C4-2B (cell line): ENCODE data around the gene NOX5.

Experiments
- CTCF ChIP-seq: fragments of 450-650 bp; conservative IDR thresholded peaks from 2 replicates; pipeline ENCODE4 v1.5.1; 2017; ENCODE audit warnings: mild to moderate bottlenecking
- ZFX ChIP-seq: fragments of 450-650 bp; IDR thresholded peaks from 2 replicates; pipeline ENCODE4 v1.6.1; 2017

GRCh38 chr15:68966996-68967395 lies 47.5 kb upstream of the NOX5 start:
- TF ChIP-seq CTCF (no peak), ZFX (no peak)
